ENCODE results near the gene CAMSAP1.

The CAMSAP1 gene

DNA sequence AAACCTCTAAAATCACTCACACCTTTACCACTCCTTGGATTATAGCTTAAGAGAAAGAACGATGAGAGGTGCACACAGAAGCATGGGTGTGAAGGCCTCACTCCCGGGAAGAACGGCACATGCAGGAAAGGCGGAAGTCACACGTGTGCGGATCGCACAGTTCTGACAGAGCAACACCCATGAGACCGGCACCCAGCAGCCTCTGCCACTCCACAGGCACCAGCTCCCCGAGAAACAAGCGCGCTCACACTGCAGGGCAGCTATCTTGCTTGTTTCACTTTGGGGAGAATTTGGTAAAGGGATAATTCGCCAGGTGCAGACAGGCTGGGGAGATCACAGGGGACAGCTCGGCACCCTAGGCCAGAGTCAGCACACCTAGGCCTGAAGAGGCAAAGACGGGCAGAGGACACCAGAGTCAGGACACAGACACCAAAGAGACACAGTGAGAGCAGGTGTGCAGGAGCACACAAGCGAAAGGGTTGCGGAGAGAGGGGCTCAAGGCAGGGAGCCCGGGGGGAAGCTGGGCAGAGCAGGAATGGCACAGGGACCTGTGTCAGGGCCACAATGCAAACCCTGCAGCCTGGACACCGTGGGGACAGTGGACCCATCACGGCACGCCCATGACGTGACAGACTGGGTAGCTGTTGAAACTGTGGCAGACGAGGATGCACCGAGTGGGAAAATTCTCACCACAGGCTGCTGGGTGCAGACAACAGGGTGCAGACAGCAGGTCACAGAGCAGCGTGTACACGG is 81.7 kb downstream of the CAMSAP1 start:
- H3K4me1 ChIP-seq (ENCODE audit: insufficient read depth, poor library complexity, severe bottlenecking) = no peaks in the 10 kb centered on the region
- peaks cover 2% of the 10 kb centered on the region for H3K9me3 ChIP-seq (ENCODE audit: severe bottlenecking)
- peaks cover 35% of the 10 kb centered on the region for H3K36me3 ChIP-seq (ENCODE audit: low read depth)
- H3K27ac ChIP-seq (ENCODE audit: poor library complexity, severe bottlenecking) = no peak overlapping the region
- H3K4me3 ChIP-seq (ENCODE audit: severe bottlenecking) = no peak overlapping the region
- no peak for ATAC-seq (ENCODE audit: low read depth)
- DNase-seq (ENCODE audit: low spot score) = no peak
- TF ChIP-seq, protein P1, sequence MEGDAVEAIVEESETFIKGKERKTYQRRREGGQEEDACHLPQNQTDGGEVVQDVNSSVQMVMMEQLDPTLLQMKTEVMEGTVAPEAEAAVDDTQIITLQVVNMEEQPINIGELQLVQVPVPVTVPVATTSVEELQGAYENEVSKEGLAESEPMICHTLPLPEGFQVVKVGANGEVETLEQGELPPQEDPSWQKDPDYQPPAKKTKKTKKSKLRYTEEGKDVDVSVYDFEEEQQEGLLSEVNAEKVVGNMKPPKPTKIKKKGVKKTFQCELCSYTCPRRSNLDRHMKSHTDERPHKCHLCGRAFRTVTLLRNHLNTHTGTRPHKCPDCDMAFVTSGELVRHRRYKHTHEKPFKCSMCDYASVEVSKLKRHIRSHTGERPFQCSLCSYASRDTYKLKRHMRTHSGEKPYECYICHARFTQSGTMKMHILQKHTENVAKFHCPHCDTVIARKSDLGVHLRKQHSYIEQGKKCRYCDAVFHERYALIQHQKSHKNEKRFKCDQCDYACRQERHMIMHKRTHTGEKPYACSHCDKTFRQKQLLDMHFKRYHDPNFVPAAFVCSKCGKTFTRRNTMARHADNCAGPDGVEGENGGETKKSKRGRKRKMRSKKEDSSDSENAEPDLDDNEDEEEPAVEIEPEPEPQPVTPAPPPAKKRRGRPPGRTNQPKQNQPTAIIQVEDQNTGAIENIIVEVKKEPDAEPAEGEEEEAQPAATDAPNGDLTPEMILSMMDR (IDR thresholded peaks at IDR 0.05; ENCODE audit: poor library complexity, severe bottlenecking) = no peak
- H3K27me3 ChIP-seq (ENCODE audit: insufficient read depth, poor library complexity, severe bottlenecking) = no peaks in the 10 kb centered on the region

- Histone ChIP-seq H3K9me3 (ENCODE audit: severe bottlenecking) (no peaks in the 10 kb centered on the region), H3K27me3 (ENCODE audit: insufficient read depth, poor library complexity, severe bottlenecking) (no peaks in the 10 kb centered on the region), H3K36me3 (ENCODE audit: low read depth) (peaks cover 42% of the 10 kb centered on the region), H3K27ac (ENCODE audit: poor library complexity, severe bottlenecking) (no peak overlapping the region), H3K4me1 (ENCODE audit: insufficient read depth, poor library complexity, severe bottlenecking) (no peaks in the 10 kb centered on the region), H3K4me3 (ENCODE audit: severe bottlenecking) (no peak overlapping the region)
- TF ChIP-seq, protein P1 (IDR thresholded peaks at IDR 0.05; ENCODE audit: poor library complexity, severe bottlenecking) = no peak
- DNase-seq (ENCODE audit: low spot score) = no peak
- ATAC-seq (ENCODE audit: low read depth) = no peak
Measured at GRCh38 chr9:135823036-135823435, 84.3 kb downstream of the CAMSAP1 start.

GRCh38 chr9:135822374-135822755 is 85.0 kb downstream of the CAMSAP1 start:
- no peaks in the 10 kb centered on the region for H3K4me1 ChIP-seq (ENCODE audit: insufficient read depth, poor library complexity, severe bottlenecking)
- TF ChIP-seq, protein P1 (IDR thresholded peaks at IDR 0.05; ENCODE audit: poor library complexity, severe bottlenecking) = no peak
- peaks cover 48% of the 10 kb centered on the region for H3K36me3 ChIP-seq (ENCODE audit: low read depth)
- H3K9me3 ChIP-seq (ENCODE audit: severe bottlenecking) = no peaks in the 10 kb centered on the region
- no peaks in the 10 kb centered on the region for H3K27me3 ChIP-seq (ENCODE audit: insufficient read depth, poor library complexity, severe bottlenecking)
- DNase-seq (ENCODE audit: low spot score) = no peak
- H3K27ac ChIP-seq (ENCODE audit: poor library complexity, severe bottlenecking) = no peak overlapping the region
- H3K4me3 ChIP-seq (ENCODE audit: severe bottlenecking) = no peak overlapping the region
- ATAC-seq (ENCODE audit: low read depth) = no peak

GRCh38 chr9:135821733-135822373 is 85.5 kb downstream of the CAMSAP1 start:
- ATAC-seq (ENCODE audit: low read depth) (no peak), DNase-seq (ENCODE audit: low spot score) (no peak)
- Histone ChIP-seq H3K4me1 (ENCODE audit: insufficient read depth, poor library complexity, severe bottlenecking) (no peaks in the 10 kb centered on the region), H3K36me3 (ENCODE audit: low read depth) (peaks cover 53% of the 10 kb centered on the region), H3K9me3 (ENCODE audit: severe bottlenecking) (no peaks in the 10 kb centered on the region), H3K4me3 (ENCODE audit: severe bottlenecking) (no peak overlapping the region), H3K27me3 (ENCODE audit: insufficient read depth, poor library complexity, severe bottlenecking) (no peaks in the 10 kb centered on the region), H3K27ac (ENCODE audit: poor library complexity, severe bottlenecking) (no peak overlapping the region)
- TF ChIP-seq, protein P1 (IDR thresholded peaks at IDR 0.05; ENCODE audit: poor library complexity, severe bottlenecking) = no peak

DNA sequence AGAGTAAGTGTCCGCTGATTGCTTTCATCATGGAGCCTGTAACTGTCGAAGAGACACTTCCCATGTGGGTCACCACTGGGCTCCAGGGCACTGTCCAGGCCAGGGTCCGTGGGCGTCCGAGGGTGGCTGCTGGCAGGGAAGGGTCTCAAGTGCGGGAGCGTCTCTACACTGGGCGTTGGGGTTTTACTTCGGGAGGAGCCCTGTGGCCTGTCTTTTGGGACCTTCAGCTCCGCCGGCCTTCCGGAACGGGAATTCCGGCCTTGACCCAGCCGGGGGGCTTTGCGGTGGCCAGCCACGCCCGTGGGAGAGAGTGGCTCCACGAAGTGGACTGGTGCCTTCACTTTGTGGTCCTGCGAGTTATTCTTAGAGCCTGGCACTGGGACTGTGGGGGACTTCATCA is 86.2 kb downstream of the CAMSAP1 start:
- no peaks in the 10 kb centered on the region for H3K4me1 ChIP-seq (ENCODE audit: insufficient read depth, poor library complexity, severe bottlenecking)
- TF ChIP-seq, protein P1 (IDR thresholded peaks at IDR 0.05; ENCODE audit: poor library complexity, severe bottlenecking) = no peak
- no peak for DNase-seq (ENCODE audit: low spot score)

More for the DNA sequence above, 86.2 kb downstream of the CAMSAP1 start:
- Histone ChIP-seq H3K27me3 (ENCODE audit: insufficient read depth, poor library complexity, severe bottlenecking) (no peaks in the 10 kb centered on the region), H3K9me3 (ENCODE audit: severe bottlenecking) (no peaks in the 10 kb centered on the region), H3K4me3 (ENCODE audit: severe bottlenecking) (no peak overlapping the region), H3K36me3 (ENCODE audit: low read depth) (peaks cover 59% of the 10 kb centered on the region), H3K27ac (ENCODE audit: poor library complexity, severe bottlenecking) (no peak overlapping the region)
- ATAC-seq (ENCODE audit: low read depth) = no peak

All from RWPE2 (cell line).